ENCODE measurements around the gene HOXD1. TPM values are rescaled to one million over a fixed set of nuclear protein-coding genes. Genes with fewer than 3 reads are reported as not detected.

Gene HOXD1
- total and polyA plus RNA-seq, 2 of the 4 experiments (the other 2 are of a cell fraction) = not detected

- Histone ChIP-seq H3K9ac (ENCODE audit: low read depth, low read length) (no peak overlapping the region), H3K23ac (ENCODE audit: low read depth, low read length) (no peak overlapping the region), H3K4me2 (ENCODE audit: low read depth, low read length) (no peak overlapping the region), H4K8ac (ENCODE audit: low read depth in 2 of 2, low read length in 2 of 2) (no peak overlapping the region), H2BK5ac (ENCODE audit: low read depth, low read length, poor library complexity, severe bottlenecking) (no peak overlapping the region), H2AFZ (replicated peaks; ENCODE audit: low read length, poor library complexity) (no peak overlapping the region), H3K27me3 (ENCODE audit: control insufficient read depth, insufficient read depth, low read length) (no peaks in the 10 kb centered on the region), H3K4me1 (ENCODE audit: control insufficient read depth, insufficient read depth, low read length) (no peaks in the 10 kb centered on the region), H2BK120ac (ENCODE audit: low read depth, low read length) (no peak overlapping the region), H4K20me1 (ENCODE audit: insufficient read depth, low read length) (no peaks in the 10 kb centered on the region), H3K4me3 (ENCODE audit: insufficient read depth, low read depth, low read length) (no peak overlapping the region), H3K4ac (ENCODE audit: low read depth, low read length) (no peak overlapping the region), H4K91ac (ENCODE audit: insufficient read depth, low read depth, low read length) (no peak overlapping the region), H2AK9ac (replicated peaks; ENCODE audit: low read depth, low read length, poor library complexity) (no peak overlapping the region), H3K36me3 (ENCODE audit: control insufficient read depth, insufficient read depth, low read length) (no peaks in the 10 kb centered on the region), H3K79me1 (ENCODE audit: low read depth in 1 of 2, low read length in 2 of 2) (no peaks in the 10 kb centered on the region), H3K14ac (replicated peaks; ENCODE audit: low read depth, low read length) (no peak overlapping the region), H4K5ac (ENCODE audit: low read depth, low read length) (no peak overlapping the region), H3K9me3 (ENCODE audit: control insufficient read depth, insufficient read depth, low read length) (no peaks in the 10 kb centered on the region), H3K9me1 (ENCODE audit: insufficient read depth, low read length) (no peaks in the 10 kb centered on the region), H3K56ac (ENCODE audit: extremely low read depth, insufficient read depth, low read length) (no peak overlapping the region), H2AK5ac (ENCODE audit: low read depth, low read length) (no peak overlapping the region), H3K27ac (ENCODE audit: insufficient read depth, low read length) (no peak overlapping the region), H3K18ac (ENCODE audit: low read depth, low read length) (no peak overlapping the region), H2BK20ac (ENCODE audit: low read depth, low read length) (no peak overlapping the region), H2BK15ac (ENCODE audit: low read depth, low read length) (no peak overlapping the region)
- in situ Hi-C loops (cut with MboI; ENCODE audit: low sequenced_read_pairs) = no loop called here
- ChIA-PET CTCF (no interaction called here), POLR2A (ENCODE audit: unreplicated experiment) (no interaction called here)
- BruUV-seq (replicated peaks) = no TSS peak
- WGBS, 2 experiments (ENCODE audit: extremely low coverage in 2 of 2, insufficient read length in 1 of 2) = no CpG with 5 or more reads among the region's 1 CpG
- TF ChIP-seq ELK1 (IDR thresholded peaks at IDR 0.05; ENCODE audit: borderline replicate concordance, low read depth, low read length) = no peak
- no peak for TF ChIP-seq RCOR1 (IDR thresholded peaks at IDR 0.05; ENCODE audit: insufficient replicate concordance, low read length)
- TF ChIP-seq MAZ (IDR thresholded peaks at IDR 0.05; ENCODE audit: borderline replicate concordance, low read depth, low read length) = no peak
- no peak for TF ChIP-seq CEBPB (IDR thresholded peaks at IDR 0.05; ENCODE audit: low read depth, low read length)
- no peak for TF ChIP-seq BHLHE40 (IDR thresholded peaks at IDR 0.05; ENCODE audit: low read depth, low read length)
- no peak for TF ChIP-seq MXI1 (IDR thresholded peaks at IDR 0.05; ENCODE audit: borderline replicate concordance, low read depth, low read length)
- no peak for TF ChIP-seq SMC3 (IDR thresholded peaks at IDR 0.05; ENCODE audit: low read depth, low read length)
- TF ChIP-seq CHD1 (IDR thresholded peaks at IDR 0.05; ENCODE audit: low read depth, low read length) = no peak
- no peak for TF ChIP-seq POLR2A (IDR thresholded peaks at IDR 0.05; ENCODE audit: low read depth, low read length)
- TF ChIP-seq USF2 (IDR thresholded peaks at IDR 0.05; ENCODE audit: low read depth, low read length) = no peak
- TF ChIP-seq NFE2L2 (IDR thresholded peaks at IDR 0.05; ENCODE audit: low read depth, low read length) = no peak
- TF ChIP-seq RFX5 (IDR thresholded peaks at IDR 0.05; ENCODE audit: low read depth, low read length) = no peak
- TF ChIP-seq MAFK (IDR thresholded peaks at IDR 0.05; ENCODE audit: low read depth, low read length) = no peak
- intact Hi-C loops (cut with micrococcal nuclease) = no loop called here
- no peak for DNase-seq
- dilution Hi-C loops (cut with HindIII; ENCODE audit: low sequenced_read_pairs, unreplicated experiment) = no loop called here
- no peak for ATAC-seq (ENCODE audit: low read depth)
These were observed 24.9 kb downstream of the HOXD1 start for GRCh38 chr2:176213406-176213805.

Data from IMR-90 (cell line).